DMS79 treated with DMSO at 0.1 percent for 48 hours (cell line): ENCODE measurements around the gene PHACTR1.

Experiments
- DNase-seq: peaks from one replicate; lab custom pipeline; 2025; lab: John Stamatoyannopoulos, UW

Gene PHACTR1

GRCh38 chr6:12803486-12803885 lies 86.9 kb downstream of the PHACTR1 start:
- no peak for DNase-seq

GRCh38 chr6:12804952-12805645 lies 88.5 kb downstream of the PHACTR1 start:
- no peak for DNase-seq

GRCh38 chr6:12806136-12806535 lies 89.6 kb downstream of the PHACTR1 start:
- no peak for DNase-seq

GRCh38 chr6:12806796-12807195 lies 90.2 kb downstream of the PHACTR1 start:
- no peak for DNase-seq

GRCh38 chr6:12811519-12811918 lies 95.0 kb downstream of the PHACTR1 start:
- no peak for DNase-seq

GRCh38 chr6:12813321-12813720 lies 96.8 kb downstream of the PHACTR1 start:
- no peak for DNase-seq

- no peak for DNase-seq
These were observed 97.4 kb downstream of the PHACTR1 start for GRCh38 chr6:12814015-12814414.

GRCh38 chr6:12815089-12815488 lies 98.5 kb downstream of the PHACTR1 start:
- no peak for DNase-seq

GRCh38 chr6:12815884-12816600 lies 99.5 kb downstream of the PHACTR1 start:
- DNase-seq, result no peak

- no peak for DNase-seq
These were observed 101.8 kb downstream of the PHACTR1 start for GRCh38 chr6:12818324-12818723.

GRCh38 chr6:12823847-12824246 lies 107.3 kb downstream of the PHACTR1 start:
- no peak for DNase-seq

GRCh38 chr6:12826584-12826983 lies 110.0 kb downstream of the PHACTR1 start:
- DNase-seq, result no peak

- DNase-seq, result no peak
These were observed 111.4 kb downstream of the PHACTR1 start for GRCh38 chr6:12827921-12828320.

GRCh38 chr6:12832226-12832735 lies 115.7 kb downstream of the PHACTR1 start:
- DNase-seq, result no peak

GRCh38 chr6:12836009-12836408 lies 119.4 kb downstream of the PHACTR1 start:
- DNase-seq, result no peak

- DNase-seq, result no peak
These were observed 125.1 kb downstream of the PHACTR1 start for GRCh38 chr6:12841619-12842018.

- DNase-seq, result no peak
These were observed 125.5 kb downstream of the PHACTR1 start for GRCh38 chr6:12842114-12842513.

GRCh38 chr6:12842658-12843057 lies 126.1 kb downstream of the PHACTR1 start:
- no peak for DNase-seq

GRCh38 chr6:12844284-12845223 lies 128.0 kb downstream of the PHACTR1 start:
- DNase-seq, result no peak

- no peak for DNase-seq
These were observed 128.8 kb downstream of the PHACTR1 start for GRCh38 chr6:12845224-12846004.

GRCh38 chr6:12848964-12849808 lies 132.6 kb downstream of the PHACTR1 start:
- no peak for DNase-seq
